Body of pancreas (tissue), 4 donors: Measurements from ENCODE around the gene PEX14.

Source experiments
- POLR2A ChIP-seq, 3 donors: fragments of 450-650 bp; IDR thresholded peaks; one replicate each; pipeline ENCODE4 v1.6.1; 2016; ENCODE audit warnings: antibody characterized with exemption in 3 of 3, mild to moderate bottlenecking in 2 of 3
- TF ChIP-seq, protein P1 (sequence below), 7 experiments: fragments of 450-650 bp in 4 of 7; fragments of 200-600 bp in 3 of 7; sonication (generic) in 3 of 7; IDR thresholded peaks; one replicate each; pipeline ENCODE4 v1.5.1; 2016 to 2019; ENCODE audit warnings: antibody characterized with exemption in 7 of 7

DNA sequence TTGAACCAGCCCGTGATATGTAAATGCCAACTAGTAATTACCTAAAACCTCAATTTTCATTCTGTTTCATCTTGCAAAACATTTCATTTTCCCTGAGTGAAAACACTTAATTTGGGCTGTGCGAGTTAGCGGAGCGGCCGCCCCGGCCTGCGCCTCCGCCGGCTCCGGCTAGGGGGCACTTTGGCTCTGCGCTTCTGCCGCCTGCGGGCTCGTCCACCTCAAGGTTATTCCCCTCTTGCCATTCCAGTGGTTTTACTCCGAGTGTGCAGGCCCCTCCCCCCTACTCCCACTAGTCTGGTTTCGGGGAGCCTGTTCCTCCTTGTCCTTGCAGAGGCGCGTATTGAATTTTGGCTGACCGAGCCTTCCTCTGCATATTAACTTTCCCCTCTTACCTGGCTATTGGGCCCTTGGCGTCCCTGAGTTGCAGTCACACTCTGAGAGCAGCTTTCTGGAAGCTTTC lies 55.6 kb downstream of the PEX14 start:
- TF ChIP-seq POLR2A (IDR thresholded peaks at IDR 0.05), result no peak
- TF ChIP-seq, protein P1, sequence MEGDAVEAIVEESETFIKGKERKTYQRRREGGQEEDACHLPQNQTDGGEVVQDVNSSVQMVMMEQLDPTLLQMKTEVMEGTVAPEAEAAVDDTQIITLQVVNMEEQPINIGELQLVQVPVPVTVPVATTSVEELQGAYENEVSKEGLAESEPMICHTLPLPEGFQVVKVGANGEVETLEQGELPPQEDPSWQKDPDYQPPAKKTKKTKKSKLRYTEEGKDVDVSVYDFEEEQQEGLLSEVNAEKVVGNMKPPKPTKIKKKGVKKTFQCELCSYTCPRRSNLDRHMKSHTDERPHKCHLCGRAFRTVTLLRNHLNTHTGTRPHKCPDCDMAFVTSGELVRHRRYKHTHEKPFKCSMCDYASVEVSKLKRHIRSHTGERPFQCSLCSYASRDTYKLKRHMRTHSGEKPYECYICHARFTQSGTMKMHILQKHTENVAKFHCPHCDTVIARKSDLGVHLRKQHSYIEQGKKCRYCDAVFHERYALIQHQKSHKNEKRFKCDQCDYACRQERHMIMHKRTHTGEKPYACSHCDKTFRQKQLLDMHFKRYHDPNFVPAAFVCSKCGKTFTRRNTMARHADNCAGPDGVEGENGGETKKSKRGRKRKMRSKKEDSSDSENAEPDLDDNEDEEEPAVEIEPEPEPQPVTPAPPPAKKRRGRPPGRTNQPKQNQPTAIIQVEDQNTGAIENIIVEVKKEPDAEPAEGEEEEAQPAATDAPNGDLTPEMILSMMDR (IDR thresholded peaks at IDR 0.05), result peak; percentile 69 to 84 (median 74)
